Neuronal stem cell (in vitro differentiated cells): ENCODE results near the gene CACNA1H.
A peak's percentile ranks its signal among the peaks of the same experiment; 100 is the strongest.

Experiments used
- DNase-seq: peaks from one replicate; pipeline ENCODE4 v3.0.0-alpha.2; 2013; ENCODE audit warnings: low spot score
- H2AFZ ChIP-seq: one replicate; pipeline ENCODE4 v1.6.1; 2013; ENCODE audit warnings: mild to moderate bottlenecking, low read length, inconsistent platforms
- H2AK5ac ChIP-seq: 2 replicates; pipeline ENCODE4 v1.6.1; 2013; ENCODE audit warnings: low read depth, mild to moderate bottlenecking, inconsistent platforms, low read length, moderate library complexity, mixed read lengths
- H2BK120ac ChIP-seq: 2 replicates; pipeline ENCODE4 v1.6.1; 2013; ENCODE audit warnings: low read depth, mild to moderate bottlenecking, inconsistent platforms, low read length, moderate library complexity, mixed read lengths
- H2BK12ac ChIP-seq: one replicate; pipeline ENCODE4 v1.6.1; 2013; ENCODE audit warnings: low read length, inconsistent platforms
- H2BK15ac ChIP-seq: 2 replicates; pipeline ENCODE4 v1.6.1; 2013; ENCODE audit warnings: mild to moderate bottlenecking, low read length, inconsistent platforms, mixed read lengths
- H2BK5ac ChIP-seq: one replicate; pipeline ENCODE4 v1.6.1; 2013; ENCODE audit warnings: inconsistent platforms, mild to moderate bottlenecking, low read length, moderate library complexity
- H3K14ac ChIP-seq: one replicate; pipeline ENCODE4 v1.6.1; 2013; ENCODE audit warnings: low read length, inconsistent platforms
- H3K18ac ChIP-seq: 2 replicates; pipeline ENCODE4 v1.6.1; 2013; ENCODE audit warnings: low read length, inconsistent platforms
- H3K23ac ChIP-seq: 2 replicates; pipeline ENCODE4 v1.6.1; 2013; ENCODE audit warnings: low read depth, mild to moderate bottlenecking, mixed read lengths, low read length, inconsistent platforms; ENCODE audit not compliant: poor library complexity
- H3K27ac ChIP-seq: replicated peaks from 3 replicates; pipeline ENCODE4 v1.5.1; 2013; ENCODE audit warnings: low read length, inconsistent platforms
- H3K27me3 ChIP-seq, 3 experiments: 2 replicates each; pipeline ENCODE4 v1.6.1; 2013; ENCODE audit warnings: low read length in 3 of 3, mild to moderate bottlenecking in 2 of 3, inconsistent platforms in 1 of 3, low read depth in 1 of 3, mixed read lengths in 1 of 3, moderate library complexity in 1 of 3; ENCODE audit not compliant: control insufficient read depth in 3 of 3, insufficient read depth in 3 of 3
- H3K36me3 ChIP-seq, 2 donors: replicated peaks in 1 of 2; 2 replicates each; pipeline ENCODE4 v1.6.1; 2013; ENCODE audit warnings: low read length in 2 of 2; ENCODE audit not compliant: control insufficient read depth in 2 of 2, insufficient read depth in 2 of 2
- H3K4ac ChIP-seq: 2 replicates; pipeline ENCODE4 v1.6.1; 2013; ENCODE audit warnings: inconsistent platforms, mild to moderate bottlenecking, low read length, moderate library complexity
- H3K4me1 ChIP-seq, 2 donors: 1 replicate in 1 of 2; 2 replicates in 1 of 2; pipeline ENCODE4 v1.6.1; 2013; ENCODE audit warnings: low read length in 2 of 2, low read depth in 1 of 2; ENCODE audit not compliant: control insufficient read depth in 2 of 2, insufficient read depth in 1 of 2
- H3K4me2 ChIP-seq: one replicate; pipeline ENCODE4 v1.6.1; 2013; ENCODE audit warnings: mild to moderate bottlenecking, low read length, inconsistent platforms; ENCODE audit not compliant: insufficient read depth, poor library complexity, severe bottlenecking
- H3K4me3 ChIP-seq, 2 donors: 2 replicates each; pipeline ENCODE4 v1.5.1; 2013; ENCODE audit warnings: low read length in 2 of 2, mild to moderate bottlenecking in 2 of 2, inconsistent platforms in 1 of 2, moderate library complexity in 1 of 2
- H3K79me1 ChIP-seq: one replicate; pipeline ENCODE4 v1.6.1; 2013; ENCODE audit warnings: low read depth, mild to moderate bottlenecking, inconsistent platforms, low read length, moderate library complexity
- H3K9ac ChIP-seq: one replicate; pipeline ENCODE4 v1.6.1; 2013; ENCODE audit warnings: mild to moderate bottlenecking, low read depth, low read length, inconsistent platforms; ENCODE audit not compliant: poor library complexity
- H3K9me3 ChIP-seq, 2 donors: replicated peaks in 1 of 2; 2 replicates each; pipeline versions ENCODE3 to v1.6.1; 2013; ENCODE audit warnings: low read length in 2 of 2, mild to moderate bottlenecking in 2 of 2, inconsistent platforms in 1 of 2, low read depth in 1 of 2, mixed read lengths in 1 of 2, moderate library complexity in 1 of 2; ENCODE audit not compliant: control insufficient read depth in 2 of 2, insufficient read depth in 1 of 2
- H4K8ac ChIP-seq: one replicate; pipeline ENCODE4 v1.6.1; 2013; ENCODE audit warnings: low read depth, mild to moderate bottlenecking, inconsistent platforms, low read length, moderate library complexity
- H4K91ac ChIP-seq: one replicate; pipeline ENCODE4 v1.6.1; 2013; ENCODE audit warnings: low read length, low read depth, mild to moderate bottlenecking, inconsistent platforms; ENCODE audit not compliant: poor library complexity
- WGBS, 2 donors: extraction: QIAGEN DNeasy Blood & Tissue Kit; methylation state at CpG; one replicate each; pipeline ENCODE4 v1.1.7; 2013; ENCODE audit warnings: missing lambda C conversion rate in 2 of 2, mixed read lengths in 1 of 2; ENCODE audit not compliant: insufficient read length in 2 of 2, insufficient replicate concordance in 1 of 2; ENCODE audit errors: extremely low coverage in 2 of 2; 5-methylcytosine and 5-hydroxymethylcytosine counted together

Gene CACNA1H

GRCh38 chr16:1142911-1143310, 10.0 kb upstream of the CACNA1H start:
- no peak overlapping the region for H2AFZ ChIP-seq
- H3K9ac ChIP-seq = no peak overlapping the region
- H2BK5ac ChIP-seq = no peak overlapping the region
- no peak overlapping the region for H2BK15ac ChIP-seq
- H3K4me3 ChIP-seq = no peak overlapping the region
- no peak overlapping the region for H3K4me2 ChIP-seq
- no peak overlapping the region for H2BK12ac ChIP-seq
- no peak overlapping the region for H3K4ac ChIP-seq
- no peak for DNase-seq
- H3K14ac ChIP-seq = no peak overlapping the region
- no peaks in the 10 kb centered on the region for H3K79me1 ChIP-seq
- H3K4me1 ChIP-seq = peaks cover 17 to 23% of the 10 kb centered on the region in 2 donors
- H2AK5ac ChIP-seq = no peak overlapping the region
- H3K23ac ChIP-seq = no peak overlapping the region
- no peak overlapping the region for H4K91ac ChIP-seq
- WGBS, 2 donors = no CpG with 5 or more reads among the region's 19 CpGs
- H3K36me3 ChIP-seq = no peaks in the 10 kb centered on the region
- peaks cover 0 to 24% (median 0%) of the 10 kb centered on the region in 3 experiments for H3K27me3 ChIP-seq
- H3K27ac ChIP-seq = no peak overlapping the region
- peak overlapping the region; percentile 48 for H3K18ac ChIP-seq
- peaks cover 1 to 6% of the 10 kb centered on the region in 2 donors for H3K9me3 ChIP-seq
- no peak overlapping the region for H2BK120ac ChIP-seq
- H4K8ac ChIP-seq = no peak overlapping the region

- Histone ChIP-seq H3K23ac (peak overlapping the region; percentile 4), H3K4ac (no peak overlapping the region), H2BK5ac (peak overlapping the region; percentile 94), H3K4me3 (no peak overlapping the region), H2AK5ac (peak overlapping the region; percentile 98), H2AFZ (peak overlapping the region; percentile 65), H3K4me1 (peaks cover 17 to 23% of the 10 kb centered on the region in 2 donors), H3K14ac (no peak overlapping the region), H3K4me2 (no peak overlapping the region), H3K79me1 (peaks cover 3% of the 10 kb centered on the region), H3K18ac (peak overlapping the region; percentile 95), H2BK12ac (peak overlapping the region; percentile 87), H3K36me3 (no peaks in the 10 kb centered on the region), H4K8ac (peak overlapping the region; percentile 70), H4K91ac (no peak overlapping the region), H2BK15ac (peak overlapping the region; percentile 59), H2BK120ac (peak overlapping the region; percentile 95), H3K9ac (peak overlapping the region; percentile 75), H3K27ac (no peak overlapping the region), H3K9me3 (peaks cover 4 to 6% of the 10 kb centered on the region in 2 donors), H3K27me3 (peaks cover 0 to 28% (median 0%) of the 10 kb centered on the region in 3 experiments)
- no CpG with 5 or more reads among the region's 23 CpGs for WGBS, 2 donors
- no peak for DNase-seq
Measured at GRCh38 chr16:1143761-1144450, 9.0 kb upstream of the CACNA1H start.

DNA sequence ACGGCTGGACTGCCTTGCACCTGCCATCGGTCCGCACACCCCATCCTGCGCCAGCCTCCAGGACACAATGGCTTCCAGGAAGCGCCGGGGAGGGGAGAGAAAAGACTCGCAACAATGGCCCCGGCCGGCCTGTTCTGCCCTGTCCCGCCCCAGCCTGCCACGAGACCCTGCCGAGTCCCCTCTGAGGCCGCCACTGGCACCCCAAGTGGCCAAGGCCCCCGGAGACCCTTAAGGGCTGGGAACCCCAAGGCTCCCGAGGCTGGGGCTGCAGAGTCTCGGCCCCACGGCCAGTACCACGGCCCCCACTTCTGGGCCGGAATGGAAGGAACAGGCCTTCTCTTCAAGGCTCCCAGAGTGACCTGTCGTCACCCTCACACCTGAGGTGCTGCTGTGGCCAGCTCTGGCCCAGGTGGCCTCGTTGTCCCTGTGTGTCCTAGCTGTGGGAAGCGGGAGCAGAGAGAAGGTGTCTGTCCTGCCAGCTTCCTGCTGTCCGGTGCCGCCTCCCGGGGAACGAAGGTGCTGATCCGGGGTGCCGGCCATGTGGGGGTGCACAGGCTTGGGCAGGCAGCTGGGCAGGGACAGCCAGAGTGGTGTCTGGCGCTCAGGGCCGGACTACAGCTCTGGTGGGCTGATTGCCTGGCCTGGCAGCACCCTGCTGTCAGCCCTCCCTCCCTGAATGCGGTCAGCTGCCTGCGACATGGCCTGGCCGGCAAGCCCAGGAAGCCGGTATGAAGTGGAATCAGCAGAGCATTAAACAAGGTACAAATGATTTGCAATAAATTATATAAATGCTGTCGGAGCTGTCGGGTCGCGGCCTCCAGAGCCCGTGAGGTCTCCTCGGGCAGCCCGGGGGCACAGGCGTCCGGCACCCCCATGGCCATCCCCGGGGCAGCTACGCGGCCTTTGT, 8.2 kb upstream of the CACNA1H start:
- peak overlapping the region; percentile 87 for H2BK12ac ChIP-seq
- H3K14ac ChIP-seq = peak overlapping the region; percentile 79
- no peak overlapping the region for H3K4me2 ChIP-seq
- WGBS, 2 donors = no CpG with 5 or more reads among the region's 46 CpGs
- H3K27ac ChIP-seq = peak overlapping the region; percentile 44
- no peaks in the 10 kb centered on the region for H3K36me3 ChIP-seq
- H3K9ac ChIP-seq = peak overlapping the region; percentile 78
- H2AK5ac ChIP-seq = peak overlapping the region; percentile 98
- H3K9me3 ChIP-seq = peaks cover 4 to 6% of the 10 kb centered on the region in 2 donors
- peak overlapping the region; percentile 94 for H2BK5ac ChIP-seq
- peak overlapping the region; percentile 59 for H2BK15ac ChIP-seq
- no peak overlapping the region for H3K4ac ChIP-seq
- H3K4me3 ChIP-seq = no peak overlapping the region
- peak overlapping the region; percentile 92 for H3K23ac ChIP-seq
- peak overlapping the region; percentile 95 for H3K18ac ChIP-seq
- H2BK120ac ChIP-seq = peak overlapping the region; percentile 95
- H2AFZ ChIP-seq = peak overlapping the region; percentile 65
- peak overlapping the region; percentile 41 for H4K91ac ChIP-seq
- DNase-seq = no peak
- peaks cover 3% of the 10 kb centered on the region for H3K79me1 ChIP-seq
- no peak overlapping the region for H4K8ac ChIP-seq
- peaks cover 17 to 23% of the 10 kb centered on the region in 2 donors for H3K4me1 ChIP-seq
- H3K27me3 ChIP-seq = peaks cover 0 to 32% (median 0%) of the 10 kb centered on the region in 3 experiments
